Measurements from ENCODE around the gene PLCG2. TPM values are rescaled to one million over a fixed set of nuclear protein-coding genes. Genes with fewer than 3 reads are reported as not detected.

The PLCG2 gene
- total RNA-seq, 1 experiment from 2014 or later: 6.0 TPM

GRCh38 chr16:81746566-81746965 is 32.5 kb upstream of the PLCG2 start:
- peak overlapping the region; percentile 27 for H3K4me2 ChIP-seq (ENCODE audit: insufficient read depth, insufficient read length, low read length)
- H4K8ac ChIP-seq (replicated peaks; ENCODE audit: insufficient read length, low read depth, low read length): no peak overlapping the region
- H4K91ac ChIP-seq (ENCODE audit: insufficient read length, low read depth, low read length): no peak overlapping the region
- H3K9me3 Mint-ChIP-seq: no peaks in the 10 kb centered on the region; a peak in 1 of 5 replicates
- WGBS (ENCODE audit: extremely low coverage, insufficient read length, low lambda C conversion rate): no CpG with 5 or more reads among the region's 5 CpGs
- H3K4me1 ChIP-seq (ENCODE audit: insufficient read depth, low read length): no peaks in the 10 kb centered on the region
- H2BK5ac ChIP-seq (ENCODE audit: insufficient read length, low read length): no peak overlapping the region
- no peak overlapping the region for H3K9ac ChIP-seq (ENCODE audit: extremely low read depth, insufficient read length, low read length)
- no peaks in the 10 kb centered on the region for H3K79me2 ChIP-seq (ENCODE audit: insufficient read depth, low read length)
- H2BK20ac ChIP-seq (ENCODE audit: low read depth, low read length, poor library complexity, severe bottlenecking): no peak overlapping the region
- H2BK12ac ChIP-seq (ENCODE audit: insufficient read length, low read depth, low read length): no peak overlapping the region
- no peak overlapping the region for H3K27ac ChIP-seq (ENCODE audit: insufficient read length, low read depth, low read length)
- no peaks in the 10 kb centered on the region for H3K79me1 ChIP-seq (ENCODE audit: insufficient read depth, low read depth, low read length, poor library complexity, severe bottlenecking)
- H3K23me2 ChIP-seq (ENCODE audit: insufficient read length, low read depth, low read length, poor library complexity, severe bottlenecking): peaks cover 9% of the 10 kb centered on the region
- H3K18ac ChIP-seq (ENCODE audit: insufficient read length, low read depth, low read length): no peak overlapping the region
- no peaks in the 10 kb centered on the region for H3K36me3 Mint-ChIP-seq (ENCODE audit: insufficient read depth in 1 of 3, low read depth in 3 of 3)
- H3K4me1 Mint-ChIP-seq: peaks cover 11 to 19% of the 10 kb centered on the region in 2 experiments
- H3K27me3 Mint-ChIP-seq (ENCODE audit: low read depth): peaks cover 27% of the 10 kb centered on the region
- no peak overlapping the region for H4K5ac ChIP-seq (ENCODE audit: insufficient read length, low read depth, low read length)
- H2BK15ac ChIP-seq (ENCODE audit: low read depth, low read length): no peak overlapping the region
- H3K14ac ChIP-seq (ENCODE audit: insufficient read depth, low read length): no peak overlapping the region
- no peak overlapping the region for H3K23ac ChIP-seq (ENCODE audit: insufficient read length, low read depth, low read length)
- no peaks in the 10 kb centered on the region for H3K9me3 ChIP-seq (ENCODE audit: control insufficient read depth, low read depth, low read length)
- no peaks in the 10 kb centered on the region for H3K27me3 ChIP-seq (ENCODE audit: insufficient read depth, low read length)
- no peak overlapping the region for H2BK120ac ChIP-seq (ENCODE audit: low read depth, low read length, poor library complexity, severe bottlenecking)
- no peak overlapping the region for H3K4ac ChIP-seq (ENCODE audit: low read depth, low read length)
- H3K56ac ChIP-seq (ENCODE audit: insufficient read length, low read depth, low read length): no peak overlapping the region
- no peak overlapping the region; a peak in 1 of 7 replicates for H3K27ac Mint-ChIP-seq
- H2AK5ac ChIP-seq (ENCODE audit: insufficient read length, low read length): no peak overlapping the region
- no peak for TF ChIP-seq CTCF (conservative IDR thresholded peaks at IDR 0.05)
- no peak overlapping the region for H3T11ph ChIP-seq (ENCODE audit: low read length)
- H4K20me1 ChIP-seq (ENCODE audit: control insufficient read depth, insufficient read depth, insufficient read length): no peaks in the 10 kb centered on the region
- no peak overlapping the region for H2AFZ ChIP-seq (ENCODE audit: low read length)
- no peak for DNase-seq
- peak overlapping the region; percentile 65 to 66; a peak in 3 of 5 replicates for H3K4me3 Mint-ChIP-seq
